ENCODE data around the gene HOXD9. TPM values are rescaled to one million over a fixed set of nuclear protein-coding genes. Genes with fewer than 3 reads are reported as not detected.

The HOXD9 gene
- polyA plus RNA-seq, 10 donors, result 4.8 to 11.5 (median 5.7) TPM

DNA sequence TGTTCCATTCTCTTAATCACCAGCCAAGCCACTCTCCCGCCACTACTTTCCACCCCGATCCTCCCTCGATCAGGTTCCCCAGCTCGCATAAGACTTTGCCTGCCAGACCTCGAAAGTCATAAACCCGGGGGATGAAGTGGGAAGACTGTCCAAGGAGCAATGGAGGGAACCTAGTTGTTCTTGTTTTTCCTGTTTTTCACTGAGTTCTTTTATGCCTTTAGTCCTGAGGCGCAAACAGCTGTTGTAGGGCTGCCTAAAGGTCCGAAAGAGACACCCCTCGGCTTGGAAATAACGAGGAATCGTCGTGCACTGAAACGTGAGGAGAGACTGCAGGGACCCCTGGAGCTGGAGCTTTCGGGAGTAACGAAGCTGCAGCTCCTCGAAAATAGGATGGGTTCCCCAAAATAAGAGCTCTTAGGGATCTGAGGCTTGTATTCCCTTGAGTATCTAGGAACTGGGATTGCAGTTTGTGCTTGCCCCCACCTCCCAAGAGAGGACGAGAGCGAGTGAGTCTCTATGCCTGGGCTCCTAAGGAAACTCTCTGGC lies 24.6 kb upstream of the HOXD9 start:
- DNase-seq, result no peak

DNA sequence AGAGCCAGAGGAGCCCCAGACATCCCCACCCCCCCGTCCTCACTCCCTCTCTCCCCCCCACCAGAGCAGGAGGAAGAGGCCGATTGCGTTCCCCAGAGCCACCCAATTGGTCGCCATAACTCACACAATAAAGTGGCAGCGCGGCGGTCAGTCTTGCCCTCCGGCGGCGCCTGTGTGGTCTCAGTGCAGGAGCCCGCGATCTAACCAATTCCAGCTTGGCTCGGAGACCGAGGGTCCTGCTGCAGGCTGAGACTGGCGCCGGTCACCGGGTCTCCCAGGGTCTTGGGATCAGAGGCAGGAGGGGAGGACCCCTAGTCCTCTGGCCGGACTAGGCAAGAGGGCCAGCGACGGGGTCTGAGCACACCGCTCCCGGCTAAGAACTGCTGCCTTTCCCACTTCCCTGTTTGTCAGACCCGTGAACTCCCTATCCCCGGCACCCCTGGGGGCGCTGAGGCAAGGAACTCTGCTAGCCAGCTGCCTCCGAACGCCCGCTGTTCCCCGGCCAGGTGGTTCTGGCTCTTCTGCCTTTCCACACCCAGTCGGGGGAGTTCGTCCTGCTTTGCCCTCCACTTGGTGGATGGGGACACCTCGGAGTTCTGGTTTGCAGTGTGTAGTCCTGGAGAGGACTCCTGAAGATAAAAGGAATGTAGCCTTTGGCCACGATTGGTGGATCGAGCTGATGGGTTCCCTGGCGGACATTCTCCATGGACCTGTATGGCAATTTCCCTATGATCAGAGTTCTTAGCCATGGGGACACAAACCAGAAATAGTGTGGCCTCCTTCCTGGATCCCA lies 24.0 kb upstream of the HOXD9 start:
- DNase-seq, result no peak

DNA sequence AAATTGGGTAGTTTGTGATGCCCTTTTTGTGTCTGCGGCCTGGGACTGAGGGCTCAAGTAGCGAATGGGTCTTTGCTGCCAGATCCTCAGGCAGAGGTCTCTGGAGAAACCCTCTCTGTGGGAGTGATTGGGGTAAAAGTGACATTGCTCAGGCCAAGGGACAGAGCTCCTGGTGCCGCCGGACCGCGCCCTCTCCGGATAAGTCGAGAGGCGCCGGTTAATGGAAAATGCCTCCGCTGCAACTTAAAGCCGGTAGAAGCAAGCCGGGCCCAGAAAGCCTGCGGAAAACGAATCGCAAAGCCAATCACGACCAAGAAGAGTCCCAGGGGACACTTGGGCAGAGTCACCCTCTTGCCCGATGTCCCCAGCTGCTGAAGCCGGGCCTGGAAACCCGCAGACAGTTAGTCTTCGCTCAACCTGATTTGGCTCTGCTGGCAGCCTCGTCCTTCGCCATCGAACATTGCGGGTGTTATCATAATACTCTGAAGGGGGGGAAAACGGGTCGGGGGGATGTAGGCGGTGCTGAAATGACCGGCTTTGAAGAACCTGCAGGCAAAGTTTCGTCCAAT lies 23.3 kb upstream of the HOXD9 start:
- DNase-seq, result no peak

DNA sequence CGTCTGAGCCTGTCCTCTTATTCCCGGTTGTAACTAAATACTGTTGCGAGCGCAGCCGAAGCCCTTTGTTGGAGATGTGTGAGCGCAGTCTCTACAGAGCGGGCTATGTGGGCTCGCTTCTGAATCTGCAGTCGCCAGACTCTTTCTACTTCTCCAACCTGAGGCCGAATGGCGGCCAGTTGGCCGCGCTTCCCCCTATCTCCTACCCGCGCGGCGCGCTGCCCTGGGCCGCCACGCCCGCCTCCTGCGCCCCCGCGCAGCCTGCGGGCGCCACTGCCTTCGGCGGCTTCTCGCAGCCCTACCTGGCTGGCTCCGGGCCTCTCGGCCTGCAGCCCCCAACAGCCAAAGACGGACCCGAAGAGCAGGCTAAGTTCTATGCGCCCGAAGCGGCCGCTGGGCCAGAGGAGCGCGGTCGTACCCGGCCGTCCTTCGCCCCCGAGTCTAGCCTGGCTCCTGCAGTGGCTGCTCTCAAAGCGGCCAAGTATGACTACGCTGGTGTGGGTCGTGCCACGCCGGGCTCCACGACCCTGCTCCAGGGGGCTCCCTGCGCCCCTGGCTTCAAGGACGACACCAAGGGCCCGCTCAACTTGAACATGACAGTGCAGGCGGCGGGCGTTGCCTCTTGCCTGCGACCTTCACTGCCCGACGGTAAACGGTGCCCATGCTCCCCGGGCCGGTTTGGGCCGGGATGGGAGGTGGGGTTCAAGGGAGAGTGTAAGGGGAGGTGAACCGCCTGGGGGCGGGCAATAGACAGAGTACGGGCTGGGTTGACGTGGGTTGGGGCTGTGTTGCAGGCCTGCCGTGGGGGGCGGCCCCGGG lies 22.6 kb upstream of the HOXD9 start, which contains the start of gene HOXD12:
Gene HOXD12, plus strand, starts transcription at position 68 of the 819 bp plus-strand sequence. Its CDS starts 7 bp downstream, at position 75.
- no peak for DNase-seq

DNA sequence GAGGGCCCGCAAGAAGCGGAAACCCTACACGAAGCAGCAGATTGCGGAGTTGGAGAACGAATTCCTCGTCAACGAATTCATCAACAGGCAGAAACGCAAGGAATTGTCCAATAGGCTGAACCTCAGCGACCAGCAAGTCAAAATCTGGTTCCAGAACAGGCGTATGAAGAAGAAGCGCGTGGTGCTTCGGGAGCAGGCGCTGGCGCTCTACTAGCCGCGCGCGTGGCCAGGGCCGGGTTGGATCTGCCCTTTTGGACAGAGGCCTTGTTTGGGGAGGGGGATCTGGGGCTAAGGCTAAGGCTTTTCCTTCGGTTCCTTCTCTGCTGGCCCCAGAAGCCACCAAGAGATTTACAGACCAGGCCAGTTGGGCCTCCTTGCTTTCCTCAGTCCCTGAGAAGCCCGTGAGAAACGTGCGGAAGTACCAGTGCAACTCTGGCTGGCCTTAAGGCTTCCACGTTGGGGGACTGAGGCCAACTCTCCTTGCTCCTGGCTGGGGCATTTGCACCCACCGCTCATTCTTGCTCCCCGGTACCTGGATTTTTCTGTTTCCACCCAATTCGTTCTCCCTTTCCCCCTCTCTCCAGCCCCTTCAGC lies 21.9 kb upstream of the HOXD9 start:
- no peak for DNase-seq

DNA sequence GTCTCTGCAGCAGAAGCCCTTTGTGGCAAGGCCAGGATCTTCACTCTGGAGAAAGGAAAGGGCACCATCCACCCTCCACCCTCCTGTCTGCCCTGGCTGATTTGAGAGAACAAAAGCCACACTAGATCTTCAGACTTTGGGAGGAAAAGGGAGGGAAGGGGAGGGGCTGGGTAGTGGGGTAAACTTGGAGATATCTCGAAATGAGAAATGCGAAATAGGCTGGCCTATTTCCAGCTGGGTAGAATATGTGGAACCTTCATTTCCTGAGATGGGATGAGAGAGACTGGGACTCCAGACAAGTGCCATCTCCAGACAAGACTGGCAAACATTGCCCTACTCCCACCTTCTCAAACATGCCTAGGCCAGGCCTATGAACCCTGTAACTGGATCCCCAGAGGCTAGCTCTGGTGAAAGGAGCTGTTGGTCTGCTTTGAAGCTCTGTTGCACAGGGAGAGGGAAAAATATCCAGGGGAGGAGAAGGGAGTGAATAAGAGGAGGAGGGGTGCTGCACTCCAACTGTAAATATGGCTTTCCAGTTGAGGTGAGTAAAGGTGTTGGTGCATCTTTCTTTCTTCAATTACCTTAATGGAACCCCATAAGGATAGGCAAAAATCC lies 21.2 kb upstream of the HOXD9 start:
- DNase-seq, result no peak

DNA sequence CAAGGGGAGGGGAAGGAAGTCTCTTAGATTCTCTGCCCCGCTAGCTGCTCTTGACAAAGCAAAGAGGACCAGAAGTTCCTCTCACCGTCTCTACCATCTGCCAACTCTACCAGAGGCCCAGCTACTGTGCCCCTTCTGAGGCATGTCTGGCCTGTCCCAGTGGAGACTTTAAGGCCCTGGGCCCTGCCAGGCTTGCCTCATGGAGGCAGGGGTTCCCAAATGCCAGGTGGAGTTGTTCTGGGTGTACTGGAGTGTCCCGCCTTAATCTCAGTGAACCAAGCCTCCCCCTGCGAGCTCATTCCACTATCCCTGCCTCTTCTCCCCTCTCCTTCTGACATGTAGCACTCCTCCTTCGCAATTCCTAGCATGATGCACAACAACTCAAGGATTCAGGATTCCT lies 20.7 kb upstream of the HOXD9 start:
- no peak for DNase-seq

DNA sequence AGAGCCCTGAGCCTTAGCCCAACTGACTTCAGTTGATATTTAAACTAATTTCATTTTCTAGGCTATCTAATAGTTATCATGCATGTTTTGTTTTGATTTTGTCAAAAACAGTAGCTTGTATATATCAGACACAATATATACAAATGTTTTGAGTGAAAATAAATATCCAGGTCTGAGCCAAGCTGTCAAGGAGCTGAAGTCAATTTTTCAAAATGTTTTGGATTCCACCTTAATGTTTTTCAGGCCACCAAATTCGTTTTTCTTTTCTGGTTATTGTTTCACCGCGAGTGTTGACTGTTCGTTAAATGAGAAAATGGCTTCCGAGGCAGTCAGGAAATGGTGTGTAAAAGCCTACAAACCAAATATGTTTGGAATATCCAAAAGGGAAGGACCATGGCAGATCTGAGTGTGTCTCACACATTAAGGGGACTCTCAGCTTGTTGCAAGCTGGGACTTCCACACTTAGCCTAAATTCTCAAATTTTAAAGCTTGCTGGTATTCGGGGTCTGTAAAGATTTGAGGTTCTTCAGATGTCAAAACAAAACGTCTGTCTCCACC lies 20.1 kb upstream of the HOXD9 start:
- DNase-seq, result no peak

DNA sequence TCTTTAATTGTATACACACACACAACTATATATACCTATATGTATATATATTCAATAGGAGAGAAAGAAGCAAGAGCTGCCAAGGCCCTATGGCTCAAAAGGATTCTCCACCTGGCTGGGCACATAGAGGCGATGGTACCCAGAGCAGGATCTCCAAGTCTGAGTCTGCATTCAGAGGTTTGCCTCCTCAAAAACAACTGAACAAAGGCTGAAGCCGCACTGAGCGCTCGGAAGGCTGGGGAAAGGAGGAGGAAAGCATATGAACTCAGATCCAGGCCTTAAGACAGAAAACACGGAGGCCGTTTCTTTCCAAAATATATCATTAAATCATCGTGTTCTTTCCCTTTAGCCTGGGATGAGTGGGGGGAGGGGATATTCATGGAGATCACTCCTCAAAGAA lies 19.3 kb upstream of the HOXD9 start:
- no peak for DNase-seq

DNA sequence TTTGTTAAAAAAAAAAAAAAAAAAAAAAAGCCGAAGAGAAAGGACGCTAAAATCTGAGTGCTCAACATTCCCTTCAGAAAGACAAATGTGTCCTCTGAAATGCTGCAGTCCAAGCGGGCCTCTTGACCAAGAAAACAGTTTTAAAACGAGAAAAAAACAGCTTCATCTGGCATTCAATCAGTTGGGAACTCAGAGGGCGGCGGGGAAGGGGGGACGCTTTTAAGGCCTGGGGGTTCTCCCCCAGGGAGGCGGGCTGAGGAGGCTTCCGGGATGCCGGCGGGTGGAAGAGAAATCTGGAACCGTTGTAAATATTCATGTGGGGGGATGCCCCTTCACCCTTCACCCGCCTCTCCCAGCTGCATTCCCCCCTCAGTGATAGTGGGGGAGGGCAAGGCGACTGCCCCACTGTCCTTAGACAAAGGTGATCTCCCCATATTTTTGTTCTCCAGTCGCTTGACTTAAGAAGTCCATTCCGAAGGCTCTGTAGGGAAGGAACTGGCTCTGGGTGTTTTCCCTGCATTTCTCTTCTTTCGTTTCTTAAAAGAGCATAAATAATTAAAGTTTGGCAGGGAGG lies 18.7 kb upstream of the HOXD9 start:
- DNase-seq, result no peak

DNA sequence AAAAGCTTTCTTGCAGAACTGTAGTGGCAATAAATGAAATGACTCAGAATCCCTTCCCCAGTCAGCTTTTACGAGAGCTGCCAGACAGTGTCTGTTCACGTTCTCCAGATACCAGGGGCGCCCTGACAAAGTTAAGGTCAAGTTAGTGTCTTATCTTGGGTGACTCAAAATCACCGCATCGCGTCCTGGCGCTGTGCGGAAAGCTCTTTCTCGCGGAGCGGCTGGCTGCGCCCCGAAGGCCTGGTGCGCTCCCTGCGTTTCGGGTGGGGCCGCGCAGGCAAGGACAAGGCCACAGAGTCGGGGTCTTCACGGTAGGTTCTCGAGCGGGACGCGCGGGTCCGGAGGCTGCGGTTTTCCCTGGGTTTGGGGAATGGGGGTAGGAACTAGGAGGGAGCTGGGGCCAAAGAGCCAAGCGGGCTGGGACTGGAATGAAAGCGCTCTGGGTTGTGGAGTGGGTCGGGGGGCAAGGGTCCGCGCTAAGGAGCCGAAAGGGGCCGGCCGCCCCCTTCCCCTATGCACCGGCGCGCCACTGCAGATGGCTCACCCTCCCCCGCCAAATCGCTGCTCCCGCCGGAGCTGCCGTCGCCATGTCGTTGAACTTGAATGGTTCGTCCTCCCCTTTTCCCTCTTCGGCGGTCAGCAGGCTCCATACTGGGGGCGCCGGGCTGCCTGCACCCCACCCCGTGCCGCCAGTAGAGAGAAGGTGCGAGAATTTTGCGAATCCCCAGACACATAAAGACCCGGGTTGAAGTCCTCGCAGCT lies 18.0 kb upstream of the HOXD9 start:
- no peak for DNase-seq

DNA sequence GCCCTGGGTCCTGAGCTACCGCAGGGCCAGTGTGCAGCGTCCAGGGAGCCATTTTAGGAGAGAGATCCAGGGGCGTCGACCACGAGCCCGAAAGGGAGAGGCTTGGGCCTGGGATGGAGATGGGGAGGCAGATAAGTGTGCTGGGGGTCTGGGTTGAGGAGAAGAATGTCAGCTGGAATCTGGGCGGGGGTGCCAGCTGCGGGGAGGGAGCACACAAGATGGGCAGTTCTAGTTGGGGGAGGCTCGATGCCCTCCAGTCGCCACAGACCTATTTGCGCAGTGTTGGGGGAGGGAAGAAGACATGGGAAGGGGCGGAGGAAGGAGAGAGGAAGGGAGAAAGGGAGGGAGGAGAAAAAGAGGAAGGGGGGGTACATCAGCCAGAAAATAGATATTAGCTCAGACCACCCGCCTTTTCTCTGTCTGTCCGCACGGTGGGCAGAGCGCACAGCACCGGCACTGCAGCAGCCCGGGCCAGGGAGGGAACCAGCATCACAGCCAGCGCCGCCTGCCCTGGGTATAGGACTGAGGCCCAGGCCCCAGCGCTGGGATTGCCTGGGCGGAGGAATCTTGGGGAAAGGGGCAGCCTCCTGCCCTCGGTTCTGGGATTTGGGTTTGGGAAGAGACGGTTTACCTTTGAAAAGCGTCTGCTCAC lies 17.3 kb upstream of the HOXD9 start:
- no peak for DNase-seq

DNA sequence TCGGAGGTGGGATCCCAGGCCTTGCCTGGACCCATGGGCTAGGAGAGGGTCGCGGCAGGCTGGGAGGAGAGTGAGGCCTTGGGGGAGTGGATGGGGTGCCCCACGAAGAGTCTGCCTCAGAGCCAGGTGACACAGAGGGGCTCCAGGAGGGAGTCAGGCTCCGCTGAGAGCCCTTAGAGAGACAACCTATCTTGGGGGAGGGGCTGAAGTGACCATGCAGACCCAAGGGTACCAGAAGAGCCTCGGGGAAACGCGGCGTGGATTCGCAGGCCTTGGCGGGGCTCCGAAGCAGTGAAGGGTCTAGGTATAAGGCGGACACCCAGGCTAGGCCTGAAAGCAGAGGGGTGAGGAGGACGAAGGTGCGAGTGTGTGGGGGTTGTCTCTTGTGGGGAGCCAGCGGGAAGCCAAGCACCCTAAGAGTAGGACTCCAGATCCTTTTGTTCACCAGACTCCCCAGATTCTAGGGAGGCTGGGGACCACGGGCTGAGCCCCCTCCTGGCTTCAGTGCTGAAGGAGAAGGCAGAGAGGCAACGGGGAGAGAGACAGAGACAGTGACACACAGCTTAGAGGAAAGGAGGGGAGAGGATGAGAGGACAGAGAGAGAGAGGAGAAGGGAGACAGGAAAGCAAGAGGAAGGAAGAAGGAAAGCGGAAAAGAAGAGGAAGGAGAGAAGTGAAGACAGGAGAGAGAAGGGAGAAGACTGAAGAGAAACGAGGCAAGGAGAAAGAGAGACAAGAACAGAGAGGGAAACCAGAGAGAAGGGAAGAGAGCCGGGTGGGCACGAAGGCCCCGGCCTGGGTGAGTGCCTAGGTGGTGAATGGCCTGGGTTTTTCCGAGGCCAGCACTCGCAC lies 16.6 kb upstream of the HOXD9 start:
- no peak for DNase-seq

DNA sequence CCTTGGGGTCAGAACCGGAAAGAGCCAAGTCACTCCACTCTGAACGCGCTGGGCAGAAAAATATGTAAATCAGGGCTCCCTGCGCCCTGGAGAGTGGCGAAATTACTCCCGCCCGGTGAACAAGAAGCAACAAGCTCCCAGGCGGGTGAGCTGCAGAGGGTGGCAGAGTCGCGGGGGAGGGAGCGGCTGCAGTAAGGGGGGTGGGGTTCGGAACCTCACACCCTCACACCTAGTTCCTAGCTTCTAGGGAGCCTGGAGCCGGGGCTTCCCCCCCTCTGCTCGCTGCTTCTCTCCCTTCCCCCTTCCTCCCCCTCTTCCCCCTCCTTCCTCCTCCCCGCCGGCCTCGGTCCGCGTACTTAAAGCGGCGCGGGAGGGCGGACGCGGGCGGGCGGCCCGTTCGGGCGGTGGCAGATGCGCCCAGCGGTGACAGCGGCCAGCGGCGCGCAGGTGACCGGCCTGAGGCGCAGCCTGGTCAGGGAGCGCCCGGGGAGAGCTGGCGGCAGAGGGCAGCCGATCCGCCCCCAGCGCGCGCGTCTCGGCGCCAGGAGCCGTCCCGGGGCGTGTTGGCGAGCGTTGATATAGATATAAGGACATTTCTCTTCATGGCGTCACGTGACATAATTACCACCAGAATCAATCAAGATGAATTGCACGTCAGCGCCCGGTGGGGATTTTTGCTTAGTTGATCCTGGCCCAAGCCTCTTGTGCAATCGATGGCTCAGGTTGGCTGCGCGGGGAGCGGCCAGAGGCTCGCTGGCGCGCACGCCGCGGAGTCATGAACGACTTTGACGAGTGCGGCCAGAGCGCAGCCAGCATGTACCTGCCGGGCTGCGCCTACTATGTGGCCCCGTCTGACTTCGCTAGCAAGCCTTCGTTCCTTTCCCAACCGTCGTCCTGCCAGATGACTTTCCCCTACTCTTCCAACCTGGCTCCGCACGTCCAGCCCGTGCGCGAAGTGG lies 15.7 kb upstream of the HOXD9 start, which contains the start of gene HOXD11:
Gene HOXD11, plus strand, starts transcription at position 700 of the 959 bp plus-strand sequence. Its CDS starts 76 bp downstream, at position 776.
- peak in 1 of 3 donors; percentile 81 for DNase-seq

DNA sequence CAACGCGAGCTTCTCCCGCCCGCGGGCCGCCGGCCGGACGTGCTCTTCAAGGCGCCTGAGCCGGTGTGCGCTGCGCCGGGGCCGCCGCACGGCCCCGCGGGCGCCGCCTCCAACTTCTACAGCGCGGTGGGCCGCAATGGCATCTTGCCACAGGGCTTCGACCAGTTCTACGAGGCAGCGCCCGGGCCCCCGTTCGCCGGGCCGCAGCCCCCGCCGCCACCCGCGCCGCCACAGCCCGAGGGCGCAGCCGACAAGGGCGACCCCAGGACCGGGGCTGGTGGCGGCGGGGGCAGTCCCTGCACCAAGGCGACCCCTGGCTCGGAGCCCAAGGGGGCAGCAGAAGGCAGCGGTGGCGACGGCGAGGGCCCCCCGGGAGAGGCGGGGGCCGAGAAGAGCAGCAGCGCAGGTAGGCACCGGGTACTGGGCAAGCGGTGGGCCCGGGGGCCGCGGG lies 14.8 kb upstream of the HOXD9 start:
- no peak for DNase-seq

DNA sequence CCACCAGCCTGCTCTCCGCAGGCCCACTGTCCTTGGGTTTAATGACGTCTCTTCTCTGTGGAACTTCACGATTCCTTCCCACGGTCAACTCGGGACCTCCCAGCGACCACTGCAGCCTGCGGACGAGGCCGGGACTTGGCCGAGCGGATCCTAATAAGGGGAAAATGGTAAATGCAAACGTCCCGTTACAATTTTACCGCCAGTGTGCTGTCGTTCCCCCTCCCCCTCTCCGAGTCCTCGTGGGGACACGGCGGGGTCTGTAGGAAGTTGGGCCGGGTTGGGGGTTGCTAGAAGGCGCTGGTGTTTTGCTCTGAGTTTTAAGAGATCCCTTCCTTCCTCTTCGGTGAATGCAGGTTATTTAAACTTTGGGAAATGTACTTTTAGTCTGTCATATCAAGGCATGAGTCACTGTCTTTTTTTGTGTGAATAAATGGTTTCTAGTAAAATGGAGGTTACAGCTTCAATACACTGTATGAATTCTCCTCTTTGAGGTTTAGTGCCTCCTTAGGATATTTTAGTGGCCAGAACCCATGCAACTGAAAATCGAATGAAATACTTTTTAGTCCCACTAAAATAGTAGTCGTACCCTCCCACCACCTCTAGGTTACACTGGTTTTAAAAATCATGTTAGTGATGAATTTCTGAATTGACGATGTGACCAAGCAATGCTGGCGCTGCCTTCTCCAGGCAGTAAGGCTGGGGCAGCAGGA lies 13.2 kb upstream of the HOXD9 start:
- DNase-seq, result no peak

Data from muscle of back (tissue), 11 donors.